ENCODE measurements around the gene IQCE.

IQCE gene

GRCh38 chr7:2558629-2559282 lies at the start of gene IQCE:
Gene IQCE, plus strand, starts transcription at chr7:2558979. Its CDS starts 203 bp downstream, at chr7:2559182.
- DNase-seq: peak; percentile 91

GRCh38 chr7:2509298-2509906 lies 49.4 kb upstream of the IQCE start:
- DNase-seq: no peak

- no peak for DNase-seq
These were observed 48.5 kb upstream of the IQCE start for GRCh38 chr7:2510130-2510776.

- DNase-seq: no peak
These were observed 47.6 kb upstream of the IQCE start for GRCh38 chr7:2510909-2511768.

GRCh38 chr7:2511769-2512168 lies 47.0 kb upstream of the IQCE start:
- no peak for DNase-seq

- peak; percentile 10 for DNase-seq
These were observed 46.6 kb upstream of the IQCE start for GRCh38 chr7:2512179-2512661.

GRCh38 chr7:2512713-2513112 lies 46.1 kb upstream of the IQCE start:
- no peak for DNase-seq

- no peak for DNase-seq
These were observed 45.1 kb upstream of the IQCE start for GRCh38 chr7:2513702-2514101.

- DNase-seq: no peak
These were observed 44.0 kb upstream of the IQCE start for GRCh38 chr7:2514473-2515423.

GRCh38 chr7:2515424-2516193 lies 43.2 kb upstream of the IQCE start:
- DNase-seq: no peak

- DNase-seq: no peak
These were observed 42.6 kb upstream of the IQCE start for GRCh38 chr7:2516194-2516555.

- DNase-seq: no peak
These were observed 41.8 kb upstream of the IQCE start for GRCh38 chr7:2517026-2517425.

- DNase-seq: no peak
These were observed 40.9 kb upstream of the IQCE start for GRCh38 chr7:2517678-2518507.

GRCh38 chr7:2518737-2519118 lies 40.1 kb upstream of the IQCE start:
- DNase-seq: no peak

GRCh38 chr7:2519119-2519930 lies 39.5 kb upstream of the IQCE start, which contains the start of gene LFNG:
Gene LFNG, plus strand, starts transcription at chr7:2519774. Its CDS starts 88 bp downstream, at chr7:2519862.
- DNase-seq: peak; percentile 95

- no peak for DNase-seq
These were observed 38.5 kb upstream of the IQCE start for GRCh38 chr7:2520131-2520760.

GRCh38 chr7:2520761-2521290 lies 38.0 kb upstream of the IQCE start:
- no peak for DNase-seq

- peak; percentile 9 for DNase-seq
These were observed 37.4 kb upstream of the IQCE start for GRCh38 chr7:2521341-2521745.

Data from midbrain (tissue), 1 donor.